HepG2 (cell line): ENCODE data around the gene SESN1. TPM values are rescaled to one million over a fixed set of nuclear protein-coding genes. Genes with fewer than 3 reads are reported as not detected.

Source experiments
- ATAC-seq: fragments of 200-7000 bp; cut with Tn5 transposase; 3 replicates; pipeline ENCODE4 v1.9.1; 2020; ENCODE audit warnings: mild to moderate bottlenecking, moderate library complexity
- BruUV-seq: library from RNA; stranded (reverse); fragments of 400-500 nt; replicated peaks from 2 replicates; lab custom pipeline; 2021; lab: Mats Ljungman, UMichigan
- CTCF ChIA-PET: fragments of 300-600 bp; formaldehyde crosslinking; extraction: SDS; loops from one replicate; lab custom pipeline; 2021; ENCODE audit warnings: low total read pairs, inconsistent platforms, low intra/inter-chr PET ratio; lab: Yijun Ruan, JAX
- POLR2A ChIA-PET: fragments of 350-600 bp; sonication (Branson Sonifier 250); formaldehyde crosslinking; loops from one replicate; lab custom pipeline; 2020; ENCODE audit warnings: antibody characterized with exemption, inconsistent platforms; lab: Yijun Ruan, JAX
- DNase-seq: peaks from one replicate; pipeline ENCODE4 v3.0.0-alpha.2; 2015; ENCODE audit warnings: low spot score
- FAIRE-seq: peaks from 3 replicates; lab custom pipeline; 2011; peaks lifted over from hg19 to GRCh38; lab: Jason Lieb, UNC
- H2AFZ ChIP-seq: one replicate; pipeline ENCODE4 v1.6.1; 2011; ENCODE audit warnings: low read length, inconsistent platforms
- H3K27ac ChIP-seq: fragments of 300-600 bp; 3 replicates; pipeline ENCODE4 v1.8.0; 2011; ENCODE audit warnings: mixed run types, mild to moderate bottlenecking, mixed read lengths, low read length, inconsistent platforms; ENCODE audit not compliant: insufficient read depth; ENCODE audit errors: extremely low read length
- H3K27me3 ChIP-seq, 2 experiments: fragments of 200-600 bp in 1 of 2; 2 replicates in 1 of 2; 3 replicates in 1 of 2; pipeline versions ENCODE4 v1.6.0 to v1.8.0; 2011; ENCODE audit warnings: low read length in 2 of 2, mild to moderate bottlenecking in 2 of 2, moderate library complexity in 2 of 2, inconsistent platforms in 1 of 2; ENCODE audit not compliant: insufficient read depth in 2 of 2, control insufficient read depth in 1 of 2
- H3K36me3 ChIP-seq, 2 experiments: fragments of 200-600 bp in 1 of 2; replicated peaks in 1 of 2; 2 replicates in 1 of 2; 3 replicates in 1 of 2; pipeline versions ENCODE4 v1.5.1 to v1.8.0; 2011; ENCODE audit warnings: low read length in 2 of 2, inconsistent platforms in 1 of 2; ENCODE audit not compliant: insufficient read depth in 2 of 2, control insufficient read depth in 1 of 2
- H3K4me1 ChIP-seq: 2 replicates; pipeline ENCODE4 v1.5.1; 2012; ENCODE audit warnings: low read length, inconsistent platforms; ENCODE audit not compliant: insufficient read depth
- H3K4me2 ChIP-seq: 2 replicates; pipeline ENCODE4 v1.6.0; 2011; ENCODE audit warnings: low read depth, low read length, inconsistent platforms
- H3K4me3 ChIP-seq, 3 experiments: fragments of 200-600 bp in 1 of 3; sonication (generic), shearing (Covaris generic) in 1 of 3; replicated peaks in 1 of 3; 2 replicates each; pipeline ENCODE4 v1.5.1; 2011 to 2016; ENCODE audit warnings: low read length in 3 of 3, inconsistent platforms in 2 of 3, low read depth in 2 of 3, mild to moderate bottlenecking in 2 of 3, control low read depth in 1 of 3, mixed read lengths in 1 of 3; ENCODE audit not compliant: insufficient read depth in 1 of 3
- H3K79me2 ChIP-seq: one replicate; pipeline ENCODE4 v1.6.1; 2011; ENCODE audit warnings: low read length, inconsistent platforms; ENCODE audit not compliant: insufficient read depth
- H3K9ac ChIP-seq: 2 replicates; pipeline ENCODE4 v1.6.0; 2011; ENCODE audit warnings: mild to moderate bottlenecking, low read depth, low read length, inconsistent platforms; ENCODE audit not compliant: insufficient read depth
- H3K9me3 ChIP-seq: 2 replicates; pipeline ENCODE4 v1.5.1; 2012; ENCODE audit warnings: mild to moderate bottlenecking, low read length
- H4K20me1 ChIP-seq: 2 replicates; pipeline ENCODE4 v1.6.0; 2011; ENCODE audit warnings: inconsistent platforms, mild to moderate bottlenecking, low read length, moderate library complexity; ENCODE audit not compliant: insufficient read depth
- AGO1 ChIP-seq: fragments of 200-400 bp; formaldehyde crosslinking; IDR thresholded peaks from 2 replicates; pipeline ENCODE4 v1.6.1; 2017; ENCODE audit warnings: mild to moderate bottlenecking, low read depth, low read length, moderate library complexity; ENCODE audit not compliant: poor library complexity, severe bottlenecking
- DPF2 ChIP-seq: sonication (generic); formaldehyde crosslinking; IDR thresholded peaks from 2 replicates; pipeline ENCODE4 v1.4.0; 2020; ENCODE audit warnings: mild to moderate bottlenecking, low read depth, missing genetic modification reagents, borderline replicate concordance
- FIP1L1 ChIP-seq: fragments of 200-400 bp; formaldehyde crosslinking; IDR thresholded peaks from 2 replicates; pipeline ENCODE4 v1.6.1; 2018; ENCODE audit warnings: low read depth, mild to moderate bottlenecking, low read length, moderate library complexity, borderline replicate concordance; ENCODE audit not compliant: insufficient read depth
- RARA ChIP-seq: IDR thresholded peaks from 2 replicates; pipeline ENCODE4 v1.6.1; 2016; ENCODE audit warnings: missing genetic modification reagents, missing compliant biosample characterization
- ZBTB38 ChIP-seq: sonication (generic); formaldehyde crosslinking; IDR thresholded peaks from 2 replicates; pipeline ENCODE4 v1.5.1; 2020; ENCODE audit warnings: mild to moderate bottlenecking, missing genetic modification reagents
- ZNF124 ChIP-seq: sonication (generic); formaldehyde crosslinking; IDR thresholded peaks from 2 replicates; pipeline ENCODE4 v1.4.0; 2020; ENCODE audit warnings: missing genetic modification reagents
- ZNF577 ChIP-seq: sonication (generic); formaldehyde crosslinking; IDR thresholded peaks from 2 replicates; pipeline ENCODE4 v1.4.0; 2020; ENCODE audit warnings: mild to moderate bottlenecking, low read depth, missing genetic modification reagents, borderline replicate concordance
- ZNF678 ChIP-seq: sonication (generic); formaldehyde crosslinking; IDR thresholded peaks from 2 replicates; pipeline ENCODE4 v1.4.0; 2020; ENCODE audit warnings: mild to moderate bottlenecking, missing genetic modification reagents
- ZNF766 ChIP-seq: sonication (generic); formaldehyde crosslinking; IDR thresholded peaks from 2 replicates; pipeline ENCODE4 v1.5.0; 2020; ENCODE audit warnings: missing genetic modification reagents, borderline replicate concordance
- ZNF83 ChIP-seq: sonication (generic); formaldehyde crosslinking; IDR thresholded peaks from 2 replicates; pipeline ENCODE4 v1.4.0; 2020; ENCODE audit warnings: missing genetic modification reagents, mild to moderate bottlenecking, borderline replicate concordance
- ZSCAN31 ChIP-seq: sonication (generic); formaldehyde crosslinking; IDR thresholded peaks from 2 replicates; pipeline ENCODE4 v1.5.0; 2020; ENCODE audit warnings: low read depth, mild to moderate bottlenecking, missing genetic modification reagents
- WGBS: methylation state at CpG from one replicate; pipeline ENCODE4 v1.1.6; 2017; ENCODE audit warnings: low lambda C conversion rate; 5-methylcytosine and 5-hydroxymethylcytosine counted together
- in situ Hi-C: cut with HindIII; loops from 2 replicates; pipeline ENCODE4 v1.10.0; 2017; ENCODE audit warnings: low pct_unique_long_range_greater_than_20kb; ENCODE audit not compliant: extremely low pct_ligation_motif_present
- intact Hi-C: fragments of 100-400 bp; cut with micrococcal nuclease; formaldehyde crosslinking; loops from one replicate; pipeline ENCODE4 v1.10.0; 2022; ENCODE audit not compliant: unreplicated experiment
- polyA plus RNA-seq, 8 experiments: library from polyadenylated mRNA; depleted of rRNA in 3 of 8; stranded (reverse) in 7 of 8; unstranded in 1 of 8; fragments of >200 nt; fragmentation: Illumina TruSeq in 4 of 8; extraction: Trizol in 4 of 8; gene quantifications; 2 replicates each; pipeline versions ENCODE4 v1.2.1 to v1.2.3, GENCODE V29; 2011 to 2016; ENCODE audit warnings: low read depth in 4 of 8, missing spikeins in 1 of 8, mixed read lengths in 1 of 8; ENCODE audit not compliant: insufficient read depth in 1 of 8
- total RNA-seq, 5 experiments: library from RNA; depleted of rRNA; stranded (reverse); fragments of >200 nt; fragmentation: Illumina TruSeq; extraction: Trizol; gene quantifications; 2 replicates each; pipeline ENCODE4 v1.2.3, GENCODE V29; 2016; ENCODE audit warnings: low read depth in 1 of 5
- TF ChIP-seq, protein P1 (sequence below): sonication (generic); formaldehyde crosslinking; conservative IDR thresholded peaks from 2 replicates; pipeline ENCODE4 v1.4.0; 2020; ENCODE audit warnings: missing genetic modification reagents
- TF ChIP-seq, protein P2 (sequence below): sonication (generic); formaldehyde crosslinking; IDR thresholded peaks from 2 replicates; pipeline ENCODE4 v1.4.0; 2020; ENCODE audit warnings: missing genetic modification reagents, borderline replicate concordance

The SESN1 gene
- total and polyA plus RNA-seq, 2 of the 13 experiments (the other 11 are each of a cell fraction or from before 2014, with no cell fraction given), result 24.9 to 44.7 TPM

DNA sequence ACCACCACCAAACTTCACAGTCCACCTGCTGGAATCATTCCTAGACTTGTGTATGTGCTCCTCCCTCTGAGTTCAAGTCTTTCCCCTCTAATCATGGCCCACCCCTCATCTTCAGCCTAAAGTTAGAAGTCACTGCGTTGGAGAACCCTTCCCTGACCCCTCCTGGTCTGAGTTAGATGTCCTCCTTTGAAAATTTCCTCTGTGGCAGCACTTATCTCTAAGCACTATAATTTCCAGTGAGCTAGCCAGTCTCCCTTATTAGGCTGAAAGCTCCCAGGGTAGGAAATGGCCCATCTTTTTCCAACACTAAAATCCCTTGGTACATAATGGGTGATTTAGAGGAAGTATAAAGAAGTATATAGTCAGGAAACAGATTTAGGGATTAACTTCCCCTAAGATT, 63.2 kb downstream of the SESN1 start:
- no peak for DNase-seq
- no peak overlapping the region for H3K9ac ChIP-seq
- intact Hi-C loops, result no loop called here
- H3K4me3 ChIP-seq, result no peak overlapping the region
- no peaks in the 10 kb centered on the region for H3K9me3 ChIP-seq
- no peaks in the 10 kb centered on the region for H4K20me1 ChIP-seq
- BruUV-seq, result no TSS peak
- H3K4me1 ChIP-seq, result no peaks in the 10 kb centered on the region
- CTCF ChIA-PET, result no interaction called here
- no peaks in the 10 kb centered on the region for H3K27me3 ChIP-seq
- no peaks in the 10 kb centered on the region for H3K36me3 ChIP-seq
- 71% methylated on average over 1 of the region's 1 CpG for WGBS
- TF ChIP-seq ZSCAN31 (no peak), AGO1 (no peak), ZNF766 (CRISPR knock-in tag) (no peak), RARA (CRISPR knock-in tag) (no peak), DPF2 (no peak), ZNF678 (CRISPR knock-in tag) (no peak), ZBTB38 (CRISPR knock-in tag) (no peak), FIP1L1 (no peak), ZNF124 (CRISPR knock-in tag) (no peak), ZNF83 (no peak), ZNF577 (no peak)
- TF ChIP-seq, protein P1, sequence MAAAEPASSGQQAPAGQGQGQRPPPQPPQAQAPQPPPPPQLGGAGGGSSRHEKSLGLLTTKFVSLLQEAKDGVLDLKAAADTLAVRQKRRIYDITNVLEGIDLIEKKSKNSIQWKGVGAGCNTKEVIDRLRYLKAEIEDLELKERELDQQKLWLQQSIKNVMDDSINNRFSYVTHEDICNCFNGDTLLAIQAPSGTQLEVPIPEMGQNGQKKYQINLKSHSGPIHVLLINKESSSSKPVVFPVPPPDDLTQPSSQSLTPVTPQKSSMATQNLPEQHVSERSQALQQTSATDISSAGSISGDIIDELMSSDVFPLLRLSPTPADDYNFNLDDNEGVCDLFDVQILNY (CRISPR knock-in tag), result no peak
- TF ChIP-seq, protein P2, sequence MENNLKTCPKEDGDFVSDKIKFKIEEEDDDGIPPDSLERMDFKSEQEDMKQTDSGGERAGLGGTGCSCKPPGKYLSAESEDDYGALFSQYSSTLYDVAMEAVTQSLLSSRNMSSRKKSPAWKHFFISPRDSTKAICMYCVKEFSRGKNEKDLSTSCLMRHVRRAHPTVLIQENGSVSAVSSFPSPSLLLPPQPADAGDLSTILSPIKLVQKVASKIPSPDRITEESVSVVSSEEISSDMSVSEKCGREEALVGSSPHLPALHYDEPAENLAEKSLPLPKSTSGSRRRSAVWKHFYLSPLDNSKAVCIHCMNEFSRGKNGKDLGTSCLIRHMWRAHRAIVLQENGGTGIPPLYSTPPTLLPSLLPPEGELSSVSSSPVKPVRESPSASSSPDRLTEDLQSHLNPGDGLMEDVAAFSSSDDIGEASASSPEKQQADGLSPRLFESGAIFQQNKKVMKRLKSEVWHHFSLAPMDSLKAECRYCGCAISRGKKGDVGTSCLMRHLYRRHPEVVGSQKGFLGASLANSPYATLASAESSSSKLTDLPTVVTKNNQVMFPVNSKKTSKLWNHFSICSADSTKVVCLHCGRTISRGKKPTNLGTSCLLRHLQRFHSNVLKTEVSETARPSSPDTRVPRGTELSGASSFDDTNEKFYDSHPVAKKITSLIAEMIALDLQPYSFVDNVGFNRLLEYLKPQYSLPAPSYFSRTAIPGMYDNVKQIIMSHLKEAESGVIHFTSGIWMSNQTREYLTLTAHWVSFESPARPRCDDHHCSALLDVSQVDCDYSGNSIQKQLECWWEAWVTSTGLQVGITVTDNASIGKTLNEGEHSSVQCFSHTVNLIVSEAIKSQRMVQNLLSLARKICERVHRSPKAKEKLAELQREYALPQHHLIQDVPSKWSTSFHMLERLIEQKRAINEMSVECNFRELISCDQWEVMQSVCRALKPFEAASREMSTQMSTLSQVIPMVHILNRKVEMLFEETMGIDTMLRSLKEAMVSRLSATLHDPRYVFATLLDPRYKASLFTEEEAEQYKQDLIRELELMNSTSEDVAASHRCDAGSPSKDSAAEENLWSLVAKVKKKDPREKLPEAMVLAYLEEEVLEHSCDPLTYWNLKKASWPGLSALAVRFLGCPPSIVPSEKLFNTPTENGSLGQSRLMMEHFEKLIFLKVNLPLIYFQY, result no peak
- TF ChIP-seq, all 625 proteins: peak for 0
- Histone ChIP-seq H3K27ac (no peak overlapping the region), H3K4me2 (no peak overlapping the region), H3K79me2 (no peaks in the 10 kb centered on the region), H2AFZ (no peak overlapping the region)
- in situ Hi-C loops, result no loop called here
- FAIRE-seq (no peak), ATAC-seq (no peak)
- POLR2A ChIA-PET, result no interaction called here
